Subcutaneous adipose tissue (tissue), 4 donors: ENCODE data around the gene LRRC32. TPM values are rescaled to one million over a fixed set of nuclear protein-coding genes. Genes with fewer than 3 reads are reported as not detected.

Experiments
- CTCF ChIP-seq: fragments of 450-650 bp; IDR thresholded peaks from one replicate; pipeline ENCODE4 v1.5.1; 2016; ENCODE audit warnings: low read depth, mild to moderate bottlenecking, control low read depth, antibody characterized with exemption, moderate library complexity
- total RNA-seq, 4 donors: library from RNA; depleted of rRNA; stranded (reverse); fragments of >200 nt; gene quantifications; one replicate each; pipeline ENCODE4 v1.1.0, GENCODE V29; 2016

LRRC32 gene
- total RNA-seq, 4 donors from 2014 or later: 30.1 to 93.6 (median 57.6) TPM

GRCh38 chr11:76614471-76615179 lies 55.9 kb downstream of the LRRC32 start:
- TF ChIP-seq CTCF: no peak

- no peak for TF ChIP-seq CTCF
Measured at GRCh38 chr11:76613901-76614300, 56.6 kb downstream of the LRRC32 start.

GRCh38 chr11:76612226-76612625 lies 58.3 kb downstream of the LRRC32 start:
- TF ChIP-seq CTCF: no peak

- TF ChIP-seq CTCF: no peak
Measured at GRCh38 chr11:76610871-76611475, 59.6 kb downstream of the LRRC32 start.

- TF ChIP-seq CTCF: no peak
Measured at GRCh38 chr11:76610371-76610770, 60.2 kb downstream of the LRRC32 start.

GRCh38 chr11:76609736-76610370 lies 60.7 kb downstream of the LRRC32 start:
- no peak for TF ChIP-seq CTCF

Other genes starting within 250 kb of the LRRC32 start
- 10 to 100 TPM; 29.9 to 36.7 (median 35.3) TPM for gene EMSY, start 225.7 kb downstream of the LRRC32 start, total RNA-seq
- gene TSKU, start 112.6 kb upstream of the LRRC32 start, total RNA-seq: 100 to 1,000 TPM in 3 of 4 donors, 10 to 100 TPM in 1; 78.9 to 385 (median 157) TPM
- gene ACER3, start 190.2 kb upstream of the LRRC32 start, total RNA-seq: 10 to 100 TPM; 28.6 to 39.4 (median 31.5) TPM